H1 (cell line): Measurements from ENCODE around the gene ASAP2. TPM values are rescaled to one million over a fixed set of nuclear protein-coding genes. Genes with fewer than 3 reads are reported as not detected.

Source experiments
- FOSL1 ChIP-seq: IDR thresholded peaks from 2 replicates; pipeline ENCODE4 v1.6.1; 2011; ENCODE audit warnings: mild to moderate bottlenecking, low read depth, low read length, moderate library complexity; ENCODE audit not compliant: insufficient read depth
- GABPA ChIP-seq: IDR thresholded peaks from 2 replicates; pipeline ENCODE4 v1.6.1; 2011; ENCODE audit warnings: mild to moderate bottlenecking, low read length, moderate library complexity, borderline replicate concordance; ENCODE audit not compliant: insufficient read depth
- JUND ChIP-seq: IDR thresholded peaks from 2 replicates; pipeline ENCODE4 v1.6.1; 2011; ENCODE audit warnings: mild to moderate bottlenecking, improper control_type of control experiment, low read length
- PHF8 ChIP-seq: fragments of 200-600 bp; sonication (generic); conservative IDR thresholded peaks from 2 replicates; pipeline ENCODE4 v1.7.1; 2012; ENCODE audit warnings: low read depth, mild to moderate bottlenecking, inconsistent platforms, low read length, moderate library complexity
- polyA plus RNA-seq, 7 experiments: library from polyadenylated mRNA; depleted of rRNA in 3 of 7; stranded (reverse) in 5 of 7; unstranded in 2 of 7; fragments of >200 nt in 5 of 7; fragments of 200-250 nt in 2 of 7; gene quantifications; 1 replicate in 5 of 7; 2 replicates in 1 of 7; 4 replicates in 1 of 7; pipeline versions ENCODE4 v1.2.1 to v1.2.3, GENCODE V29; 2011 to 2013; ENCODE audit warnings: missing spikeins in 2 of 7, mixed read lengths in 2 of 7
- total RNA-seq: library from RNA; stranded (reverse); fragmentation: NEBNext Ultra II Directional; extraction: Animal tissue kit (Norgen Biotek cat#: 25700); gene quantifications from 2 replicates; pipeline ENCODE4 v1.2.1, GENCODE V29; 2021
- TF ChIP-seq, protein P1 (sequence below): IDR thresholded peaks from 2 replicates; pipeline ENCODE4 v1.6.1; 2011; ENCODE audit warnings: low read length, improper control_type of control experiment
- TF ChIP-seq, protein P2 (sequence below): IDR thresholded peaks from 2 replicates; pipeline ENCODE4 v1.6.1; 2012; ENCODE audit warnings: inconsistent platforms

Gene ASAP2
- total and polyA plus RNA-seq, 2 of the 8 experiments (the other 6 are each of a cell fraction or from before 2014, with no cell fraction given) = 10.2 to 18.7 TPM

DNA sequence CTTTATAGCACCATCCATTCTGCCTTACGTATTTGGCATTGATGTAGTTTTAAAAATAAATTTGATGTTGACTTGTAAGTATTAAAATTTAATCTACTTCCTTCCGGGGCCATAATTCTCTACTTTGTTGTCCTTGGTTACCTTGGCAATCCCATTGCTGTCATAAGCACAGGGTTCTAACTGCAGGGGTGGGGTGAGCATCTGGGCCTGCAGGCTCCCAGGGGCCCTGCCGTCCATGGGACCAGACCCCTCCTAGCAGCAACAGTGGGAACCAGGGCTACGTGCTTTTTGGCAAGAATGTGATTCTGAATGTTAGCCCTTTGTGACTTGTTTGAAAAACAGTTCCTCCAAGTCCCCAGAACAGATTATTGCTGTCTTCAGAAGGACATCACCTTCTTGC, 4.9 kb downstream of the ASAP2 start (continued):
- TF ChIP-seq, protein P1, sequence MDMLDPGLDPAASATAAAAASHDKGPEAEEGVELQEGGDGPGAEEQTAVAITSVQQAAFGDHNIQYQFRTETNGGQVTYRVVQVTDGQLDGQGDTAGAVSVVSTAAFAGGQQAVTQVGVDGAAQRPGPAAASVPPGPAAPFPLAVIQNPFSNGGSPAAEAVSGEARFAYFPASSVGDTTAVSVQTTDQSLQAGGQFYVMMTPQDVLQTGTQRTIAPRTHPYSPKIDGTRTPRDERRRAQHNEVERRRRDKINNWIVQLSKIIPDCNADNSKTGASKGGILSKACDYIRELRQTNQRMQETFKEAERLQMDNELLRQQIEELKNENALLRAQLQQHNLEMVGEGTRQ = no peak
- no peak for TF ChIP-seq JUND
- no peak for TF ChIP-seq FOSL1
- no peak for TF ChIP-seq GABPA
- no peak for TF ChIP-seq PHF8
- TF ChIP-seq, protein P2, sequence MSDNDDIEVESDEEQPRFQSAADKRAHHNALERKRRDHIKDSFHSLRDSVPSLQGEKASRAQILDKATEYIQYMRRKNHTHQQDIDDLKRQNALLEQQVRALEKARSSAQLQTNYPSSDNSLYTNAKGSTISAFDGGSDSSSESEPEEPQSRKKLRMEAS = no peak
